T follicular helper cell (primary cell): ENCODE data around the gene GSDMA.
A peak's percentile ranks its signal among the peaks of the same experiment; 100 is the strongest.

Experiments
- DNase-seq: peaks from one replicate; pipeline ENCODE4 v3.0.0-alpha.2; 2020; ENCODE audit warnings: low read depth

Gene GSDMA

GRCh38 chr17:39963829-39964228 lies 1.0 kb downstream of the GSDMA start:
- peak; percentile 25 for DNase-seq

- DNase-seq, result no peak
Measured at GRCh38 chr17:39965017-39965699, 2.4 kb downstream of the GSDMA start.

- no peak for DNase-seq
Measured at GRCh38 chr17:39966771-39967170, 4.0 kb downstream of the GSDMA start.

- no peak for DNase-seq
Measured at GRCh38 chr17:39968761-39969160, 6.0 kb downstream of the GSDMA start.

GRCh38 chr17:39969375-39969774 lies 6.6 kb downstream of the GSDMA start:
- no peak for DNase-seq

- no peak for DNase-seq
Measured at GRCh38 chr17:39970157-39970692, 7.4 kb downstream of the GSDMA start.

- no peak for DNase-seq
Measured at GRCh38 chr17:39971076-39971603, 8.3 kb downstream of the GSDMA start.

DNA sequence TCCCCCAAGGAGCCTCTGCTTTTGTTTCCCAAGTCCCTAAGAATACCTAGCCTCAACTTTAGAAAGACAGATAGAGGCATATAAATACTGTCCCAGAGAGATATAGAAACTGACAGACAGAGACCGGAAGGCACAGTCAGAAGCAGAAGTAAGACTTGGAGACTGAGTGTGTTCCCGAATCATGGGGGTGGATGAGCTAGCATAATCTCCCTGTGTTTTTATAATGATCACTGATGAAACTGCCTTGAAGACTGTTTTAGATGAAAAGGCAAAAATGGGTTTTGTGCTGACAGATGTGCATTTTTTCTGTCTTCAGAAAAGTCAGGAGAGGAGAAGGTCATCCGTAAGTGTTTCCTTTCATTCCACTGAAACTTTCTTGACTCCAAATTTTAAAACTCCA lies 9.5 kb downstream of the GSDMA start:
- no peak for DNase-seq

- DNase-seq, result no peak
Measured at GRCh38 chr17:39973496-39973895, 10.7 kb downstream of the GSDMA start.

- DNase-seq, result no peak
Measured at GRCh38 chr17:39974433-39974832, 11.6 kb downstream of the GSDMA start.

GRCh38 chr17:39975801-39976200 lies 13.0 kb downstream of the GSDMA start:
- DNase-seq, result no peak

- DNase-seq, result no peak
Measured at GRCh38 chr17:39979016-39979670, 16.3 kb downstream of the GSDMA start.

- DNase-seq, result no peak
Measured at GRCh38 chr17:39979893-39980350, 17.1 kb downstream of the GSDMA start.

DNA sequence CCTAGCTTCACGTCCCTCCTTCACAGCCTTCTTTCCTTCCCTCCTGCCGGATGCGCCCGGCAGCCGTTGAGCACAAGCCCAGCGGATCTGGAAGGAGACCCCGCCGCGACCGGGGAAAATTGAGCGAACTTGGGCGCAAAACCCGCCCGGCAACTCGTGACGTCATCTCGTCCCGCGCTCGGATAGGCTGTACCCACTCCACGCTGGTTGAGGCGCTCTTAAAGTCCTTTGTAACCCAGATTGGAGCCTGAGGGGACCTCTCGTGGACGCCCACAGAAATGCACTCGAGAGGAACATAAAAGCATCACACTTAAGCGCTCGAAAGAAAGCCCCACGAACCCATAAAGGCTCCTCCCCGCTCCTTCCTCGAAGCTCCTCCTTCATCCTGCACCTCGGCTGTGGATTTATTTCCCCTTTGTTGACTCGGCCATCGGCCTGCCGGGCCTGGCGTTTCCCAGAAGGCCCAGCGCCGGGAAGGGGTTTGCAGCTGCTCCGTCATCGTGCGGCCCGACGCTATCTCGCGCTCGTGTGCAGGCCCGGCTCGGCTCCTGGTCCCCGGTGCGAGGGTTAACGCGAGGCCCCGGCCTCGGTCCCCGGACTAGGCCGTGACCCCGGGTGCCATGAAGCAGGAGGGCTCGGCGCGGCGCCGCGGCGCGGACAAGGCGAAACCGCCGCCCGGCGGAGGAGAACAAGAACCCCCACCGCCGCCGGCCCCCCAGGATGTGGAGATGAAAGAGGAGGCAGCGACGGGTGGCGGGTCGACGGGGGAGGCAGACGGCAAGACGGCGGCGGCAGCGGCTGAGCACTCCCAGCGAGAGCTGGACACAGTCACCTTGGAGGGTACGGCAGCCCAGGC lies 17.8 kb downstream of the GSDMA start, which contains the start of gene PSMD3:
Gene PSMD3, plus strand, starts transcription at position 457 of the 856 bp plus-strand sequence. Its CDS starts 164 bp downstream, at position 621.
- peak; percentile 97 for DNase-seq

DNA sequence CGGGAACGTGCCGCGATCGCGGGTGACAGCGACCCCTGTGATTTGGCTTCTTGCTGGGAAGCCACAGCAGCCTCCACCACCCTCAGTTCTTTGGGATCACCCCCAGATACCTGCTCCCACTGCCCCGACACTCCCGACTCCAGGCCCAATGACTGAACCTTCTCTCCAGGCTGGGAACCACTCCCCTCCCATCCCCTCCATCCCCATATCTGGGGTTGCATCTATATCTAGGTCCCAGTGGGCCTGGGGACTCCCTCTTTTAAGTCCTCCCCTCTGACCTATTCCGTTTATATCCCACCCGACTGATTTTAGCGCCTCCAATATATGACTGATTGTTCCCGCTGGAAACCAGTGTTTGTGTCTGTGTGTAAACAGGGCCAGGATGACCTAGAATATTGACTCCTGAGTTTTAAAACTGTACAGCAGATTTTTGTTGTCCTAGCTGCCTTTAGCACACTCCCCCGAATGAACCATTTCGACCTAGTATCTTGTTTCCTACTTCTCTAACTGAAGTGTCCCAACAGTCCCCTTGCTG lies 18.5 kb downstream of the GSDMA start:
- DNase-seq, result no peak

DNA sequence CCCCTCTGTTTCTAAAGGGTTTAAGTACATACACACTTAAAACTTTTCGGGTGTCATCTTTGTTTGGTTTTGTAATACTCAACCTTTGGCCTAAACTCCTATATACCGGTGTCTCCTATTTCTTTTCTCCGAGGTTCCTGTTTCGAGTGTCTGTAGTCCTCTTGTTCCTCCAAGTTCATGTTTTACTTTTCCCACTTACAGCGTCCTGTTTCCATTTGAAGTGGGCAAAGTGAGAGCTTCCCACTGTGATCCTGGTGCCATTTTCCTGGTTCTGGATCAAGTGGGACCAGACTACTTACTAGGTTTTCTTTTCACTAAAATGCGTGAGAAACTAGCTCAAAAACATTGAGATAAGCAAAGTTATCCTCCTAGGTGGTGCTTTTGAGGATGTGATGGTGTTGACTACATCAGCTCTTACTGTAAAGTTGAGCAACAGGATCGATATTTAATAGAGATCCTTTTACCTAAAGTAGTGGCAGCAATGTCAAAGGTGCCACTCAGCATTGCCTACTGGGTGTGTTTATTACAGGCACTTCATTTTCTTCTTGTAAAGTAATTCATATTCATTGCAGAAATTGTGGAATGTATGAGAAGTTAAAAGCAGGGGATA lies 19.1 kb downstream of the GSDMA start:
- no peak for DNase-seq

- DNase-seq, result no peak
Measured at GRCh38 chr17:39988206-39988810, 25.5 kb downstream of the GSDMA start.

DNA sequence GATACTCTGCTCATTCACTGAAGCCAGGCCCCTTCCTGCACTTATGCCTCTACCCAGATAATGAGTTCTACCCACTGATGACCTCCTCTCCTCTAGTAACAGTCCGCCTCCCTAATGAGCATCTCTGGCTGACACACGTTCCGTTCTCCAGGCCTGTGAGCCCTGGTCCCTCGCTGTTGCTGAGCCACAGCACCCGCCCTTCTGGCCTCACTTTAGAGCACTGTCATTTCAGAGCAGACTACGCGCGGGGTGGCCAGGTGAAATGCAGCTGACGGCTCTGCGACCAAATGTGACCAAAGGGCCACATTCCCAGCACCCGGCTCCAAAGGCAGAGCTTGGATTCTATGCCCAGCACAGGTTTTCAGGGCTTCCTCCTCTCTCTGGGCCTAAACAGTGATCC lies 31.6 kb downstream of the GSDMA start:
- no peak for DNase-seq

DNA sequence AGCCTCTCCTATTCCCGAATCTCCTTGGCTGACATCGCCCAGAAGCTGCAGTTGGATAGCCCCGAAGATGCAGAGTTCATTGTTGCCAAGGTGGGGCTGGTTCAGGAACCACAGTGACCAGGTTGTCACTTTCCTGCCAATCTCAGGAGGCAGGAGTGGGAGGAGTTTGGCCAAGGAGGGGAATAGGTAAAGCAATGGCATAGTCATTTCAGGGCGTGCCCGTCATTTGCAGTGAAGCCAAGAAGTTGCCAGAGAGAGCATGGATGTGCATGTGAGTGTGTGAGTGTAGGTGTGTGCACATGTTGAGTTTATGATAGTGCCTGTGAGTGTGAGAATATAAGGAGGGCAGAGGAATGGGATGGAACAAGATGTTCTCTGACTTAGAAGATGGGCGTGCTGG lies 32.6 kb downstream of the GSDMA start:
- DNase-seq, result no peak

GRCh38 chr17:39996162-39996561 lies 33.4 kb downstream of the GSDMA start:
- DNase-seq, result no peak

DNA sequence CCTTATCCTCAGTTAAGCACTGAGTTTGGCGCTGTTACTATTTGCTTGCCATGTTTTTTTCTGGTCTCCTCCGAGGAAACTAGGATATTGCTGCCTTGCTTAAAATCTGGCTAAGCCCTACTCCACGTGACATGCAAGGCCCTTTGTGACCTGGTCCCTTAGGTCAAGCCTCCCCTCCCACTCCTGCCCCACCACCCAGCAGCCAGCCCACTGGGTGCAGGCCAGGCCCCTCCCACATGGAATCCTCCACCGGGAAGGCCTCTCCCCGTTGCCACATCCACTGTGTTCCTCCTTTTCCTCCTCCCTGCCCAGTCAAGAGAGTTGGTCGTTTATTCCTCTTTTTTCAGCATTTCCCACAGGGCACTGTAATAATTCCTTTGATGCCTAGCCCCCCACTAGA lies 34.0 kb downstream of the GSDMA start:
- no peak for DNase-seq
